Keratinocyte (primary cell): ENCODE results near the gene RPP14.

Experiments used
- CTCF ChIP-seq, 3 experiments: IDR thresholded peaks in 1 of 3; conservative IDR thresholded peaks in 1 of 3; optimal IDR thresholded peaks in 1 of 3; 2 replicates in 2 of 3; 3 replicates in 1 of 3; pipeline versions ENCODE3 to v1.5.1; 2011; ENCODE audit warnings: low read length in 3 of 3, mild to moderate bottlenecking in 3 of 3, moderate library complexity in 2 of 3, control low read depth in 1 of 3, inconsistent platforms in 1 of 3; ENCODE audit not compliant: insufficient read depth in 2 of 3; ENCODE audit errors: extremely low read depth in 1 of 3
- EZH2 ChIP-seq: IDR thresholded peaks from one replicate; pipeline ENCODE4 v1.6.1; 2012; ENCODE audit warnings: inconsistent platforms, mild to moderate bottlenecking, low read length, moderate library complexity

- TF ChIP-seq CTCF (optimal IDR thresholded peaks at IDR 0.05 in 1 of 3, IDR thresholded peaks at IDR 0.05 in 1 of 3, conservative IDR thresholded peaks at IDR 0.05 in 1 of 3; ENCODE audit: extremely low read depth in 1 of 3, insufficient read depth in 2 of 3, low read length in 3 of 3) (peak; percentile 93 to 95 (median 95)), EZH2 (no peak)
Observed at GRCh38 chr3:58305882-58306711, at the start of gene RPP14, which contains the start of gene HTD2.
